Measurements from ENCODE around the gene MAP3K8.

The MAP3K8 gene

DNA sequence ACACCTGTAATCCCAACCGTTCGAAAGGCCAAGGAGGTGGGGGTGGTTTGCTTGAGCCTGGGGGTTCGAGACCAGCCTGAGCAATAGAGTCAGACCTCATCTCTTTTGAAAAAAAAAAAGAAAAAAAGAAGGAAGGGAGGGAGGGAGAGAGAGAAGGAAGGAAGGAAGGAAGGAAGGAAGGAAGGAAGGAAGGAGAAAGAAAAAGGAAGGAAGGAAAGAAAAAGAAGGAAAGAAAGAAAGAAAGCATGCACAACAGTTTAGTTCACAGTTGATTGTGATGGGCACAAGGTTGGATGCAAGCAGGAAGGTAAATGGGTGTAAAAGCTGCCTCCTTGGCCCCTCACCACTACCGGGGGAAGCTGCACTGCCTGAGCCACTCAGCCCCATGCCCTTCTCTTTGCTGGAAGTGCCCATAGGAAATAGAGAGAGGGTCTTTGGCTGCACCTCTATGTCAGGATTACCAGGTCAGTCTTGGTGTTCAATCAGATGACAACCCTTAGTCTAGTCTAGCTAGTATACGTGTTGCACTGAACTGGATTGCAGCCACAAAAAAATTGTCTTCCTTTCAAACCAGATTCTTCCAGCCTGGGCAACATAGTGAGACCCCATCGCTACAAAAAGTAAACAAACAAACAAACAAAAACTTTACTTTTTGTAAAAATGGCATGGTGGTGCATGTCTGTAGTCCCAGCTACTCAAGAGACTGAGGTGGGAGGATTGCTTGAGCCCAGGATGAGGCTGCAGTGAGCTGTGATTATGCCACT, 20.0 kb downstream of the MAP3K8 start:
- TF ChIP-seq ZFX (IDR thresholded peaks at IDR 0.05) = no peak
- TF ChIP-seq, protein P1, sequence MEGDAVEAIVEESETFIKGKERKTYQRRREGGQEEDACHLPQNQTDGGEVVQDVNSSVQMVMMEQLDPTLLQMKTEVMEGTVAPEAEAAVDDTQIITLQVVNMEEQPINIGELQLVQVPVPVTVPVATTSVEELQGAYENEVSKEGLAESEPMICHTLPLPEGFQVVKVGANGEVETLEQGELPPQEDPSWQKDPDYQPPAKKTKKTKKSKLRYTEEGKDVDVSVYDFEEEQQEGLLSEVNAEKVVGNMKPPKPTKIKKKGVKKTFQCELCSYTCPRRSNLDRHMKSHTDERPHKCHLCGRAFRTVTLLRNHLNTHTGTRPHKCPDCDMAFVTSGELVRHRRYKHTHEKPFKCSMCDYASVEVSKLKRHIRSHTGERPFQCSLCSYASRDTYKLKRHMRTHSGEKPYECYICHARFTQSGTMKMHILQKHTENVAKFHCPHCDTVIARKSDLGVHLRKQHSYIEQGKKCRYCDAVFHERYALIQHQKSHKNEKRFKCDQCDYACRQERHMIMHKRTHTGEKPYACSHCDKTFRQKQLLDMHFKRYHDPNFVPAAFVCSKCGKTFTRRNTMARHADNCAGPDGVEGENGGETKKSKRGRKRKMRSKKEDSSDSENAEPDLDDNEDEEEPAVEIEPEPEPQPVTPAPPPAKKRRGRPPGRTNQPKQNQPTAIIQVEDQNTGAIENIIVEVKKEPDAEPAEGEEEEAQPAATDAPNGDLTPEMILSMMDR (conservative IDR thresholded peaks at IDR 0.05) = no peak
- no peak overlapping the region for H3K27ac ChIP-seq

DNA sequence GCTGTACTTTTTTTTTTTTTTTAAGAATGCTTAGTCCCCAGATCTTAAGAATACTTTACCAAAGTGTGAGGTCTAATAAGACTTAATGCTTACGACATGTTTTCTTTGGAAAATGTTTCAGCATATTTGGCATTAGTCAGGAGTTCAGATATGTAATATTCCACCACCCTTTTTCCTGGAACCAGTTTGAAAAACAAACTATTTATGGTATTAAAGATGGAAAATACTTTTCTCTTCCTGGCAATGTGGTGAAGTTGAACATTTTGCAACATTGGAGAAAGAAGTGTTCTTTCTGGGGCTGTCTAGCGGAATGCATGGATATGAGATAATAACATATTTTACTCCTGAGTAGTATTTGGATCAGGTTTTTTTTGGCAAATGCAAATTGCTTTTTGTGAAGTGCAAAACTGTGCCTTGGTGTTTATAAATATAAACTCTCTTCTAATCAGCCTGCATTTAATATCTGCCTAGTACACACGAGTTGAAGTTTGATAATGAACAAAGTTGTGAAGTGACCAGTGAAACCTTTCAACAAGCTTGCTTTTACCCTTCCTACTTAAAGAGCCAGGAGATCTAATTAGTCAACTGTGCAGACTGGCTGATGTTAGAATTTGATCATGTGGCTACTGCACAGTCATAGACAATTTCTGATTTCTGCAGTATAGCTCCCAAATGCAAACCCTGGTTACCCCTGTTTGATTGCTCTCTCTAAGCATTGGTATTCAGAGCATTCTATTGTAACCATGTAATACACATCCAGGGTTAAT, 20.9 kb downstream of the MAP3K8 start:
- TF ChIP-seq ZFX (IDR thresholded peaks at IDR 0.05) = no peak
- TF ChIP-seq, protein P1 (conservative IDR thresholded peaks at IDR 0.05) = no peak
- no peak overlapping the region for H3K27ac ChIP-seq

DNA sequence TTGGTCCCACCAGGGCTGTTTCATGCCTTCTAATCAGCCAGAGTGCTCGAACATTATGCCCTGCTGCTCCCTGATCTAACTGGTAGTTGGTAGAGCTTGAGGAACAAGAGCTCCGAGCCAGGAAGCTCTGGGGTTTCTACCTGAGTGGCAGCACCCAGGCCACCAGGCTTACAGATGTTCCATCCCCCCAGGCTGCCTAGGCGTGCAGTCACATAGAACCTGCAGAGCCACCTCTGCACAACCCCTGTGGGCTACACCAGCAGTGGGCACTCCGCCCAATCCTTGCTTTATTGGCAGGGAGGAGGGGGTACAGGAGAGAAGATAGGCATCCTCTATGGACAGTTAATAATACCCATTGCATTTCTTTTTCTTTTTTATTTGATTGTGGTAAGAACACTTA, 21.8 kb downstream of the MAP3K8 start:
- TF ChIP-seq, protein P1 (conservative IDR thresholded peaks at IDR 0.05) = no peak
- no peak for TF ChIP-seq ZFX (IDR thresholded peaks at IDR 0.05)
- H3K27ac ChIP-seq = no peak overlapping the region

DNA sequence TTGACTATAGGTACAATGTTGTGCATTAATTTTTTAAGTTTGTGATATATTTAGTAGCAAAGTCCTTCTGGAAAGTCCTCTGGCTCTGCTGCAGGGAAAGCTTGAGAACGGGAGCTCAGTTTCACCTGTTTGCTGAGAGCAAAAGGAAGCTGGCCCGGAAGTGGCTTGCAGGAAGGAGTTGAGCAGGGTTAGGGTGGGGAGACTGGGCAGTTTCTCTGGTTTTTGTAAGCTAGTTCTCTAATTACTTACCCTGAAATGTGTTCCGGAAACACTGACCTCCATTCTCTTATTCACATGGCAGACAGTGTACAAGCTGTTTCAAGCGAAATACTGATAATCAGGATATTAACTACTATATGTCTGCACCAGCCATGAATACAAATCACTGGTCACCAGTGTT, 22.3 kb downstream of the MAP3K8 start:
- TF ChIP-seq, protein P1 (conservative IDR thresholded peaks at IDR 0.05) = no peak
- no peak for TF ChIP-seq ZFX (IDR thresholded peaks at IDR 0.05)
- H3K27ac ChIP-seq = no peak overlapping the region

DNA sequence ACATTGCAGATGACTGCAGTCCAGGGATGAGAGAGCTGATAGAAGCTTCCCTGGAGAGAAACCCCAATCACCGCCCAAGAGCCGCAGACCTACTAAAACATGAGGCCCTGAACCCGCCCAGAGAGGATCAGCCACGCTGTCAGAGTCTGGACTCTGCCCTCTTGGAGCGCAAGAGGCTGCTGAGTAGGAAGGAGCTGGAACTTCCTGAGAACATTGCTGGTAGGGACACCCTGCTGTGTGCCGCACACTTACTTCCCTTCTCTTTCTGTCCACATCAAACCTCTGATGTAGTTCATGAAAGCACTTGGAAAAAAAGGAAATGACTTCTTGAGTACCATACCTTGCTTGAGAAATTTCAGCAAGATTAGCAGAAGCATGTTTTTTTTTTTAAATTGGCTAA, 25.3 kb downstream of the MAP3K8 start:
- TF ChIP-seq, protein P1 (conservative IDR thresholded peaks at IDR 0.05) = no peak
- TF ChIP-seq ZFX (IDR thresholded peaks at IDR 0.05) = no peak
- H3K27ac ChIP-seq = no peak overlapping the region

DNA sequence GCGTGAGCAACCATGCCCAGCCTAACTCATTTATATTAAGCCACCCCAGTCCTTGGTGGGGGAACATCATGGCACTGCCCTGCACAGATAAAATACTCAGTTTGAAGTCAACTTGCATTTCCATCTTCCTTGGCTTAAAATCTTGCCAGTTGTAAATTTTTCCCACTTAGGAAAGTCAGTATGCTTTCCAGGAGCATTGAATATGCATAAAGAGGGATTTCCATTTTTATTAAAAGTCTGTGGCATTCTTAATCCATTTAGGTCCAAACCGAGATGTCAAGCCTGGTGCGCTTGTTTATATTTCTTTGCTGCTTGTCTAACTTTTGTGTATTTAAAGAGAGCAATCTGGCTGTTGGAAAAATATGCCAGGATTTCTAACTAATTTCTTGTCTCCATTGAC, 26.1 kb downstream of the MAP3K8 start:
- TF ChIP-seq, protein P1 (conservative IDR thresholded peaks at IDR 0.05) = no peak
- TF ChIP-seq ZFX (IDR thresholded peaks at IDR 0.05) = no peak
- no peak overlapping the region for H3K27ac ChIP-seq

DNA sequence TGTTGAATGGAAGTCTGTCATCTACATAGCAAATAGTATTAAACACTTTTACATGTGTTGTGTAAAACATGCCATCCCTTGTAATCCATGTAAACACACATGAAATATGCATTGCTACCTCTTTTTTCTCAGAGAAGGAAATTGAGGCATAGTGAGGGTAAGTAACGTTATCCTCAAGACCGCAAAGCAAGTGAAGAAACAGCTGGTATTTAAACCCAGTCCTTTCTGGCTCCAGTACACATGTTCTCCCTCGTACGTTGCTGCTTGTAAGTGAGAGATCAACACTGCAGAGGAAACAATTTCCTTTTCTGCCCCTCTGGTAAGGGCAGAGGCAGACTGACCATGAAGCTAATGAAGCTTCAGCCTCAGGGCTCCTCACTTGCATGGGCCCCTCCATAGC, 28.5 kb downstream of the MAP3K8 start:
- no peak overlapping the region for H3K27ac ChIP-seq
- TF ChIP-seq, protein P1 (conservative IDR thresholded peaks at IDR 0.05) = no peak
- no peak for TF ChIP-seq ZFX (IDR thresholded peaks at IDR 0.05)
